T-helper 2 cell (primary cell): ENCODE measurements around the gene SAMD9L.
A peak's percentile ranks its signal among the peaks of the same experiment; 100 is the strongest.
"Not testable (repeated sequence)": the region's sequence is repeated elsewhere in the genome, so short reads cannot be mapped to it uniquely, and the experiment has no call there.

Experiments
- DNase-seq, 5 experiments: peaks; one replicate each; pipeline versions ENCODE4 v3.0.0 to v3.0.0-alpha.2; 2012 to 2022

The SAMD9L gene

DNA sequence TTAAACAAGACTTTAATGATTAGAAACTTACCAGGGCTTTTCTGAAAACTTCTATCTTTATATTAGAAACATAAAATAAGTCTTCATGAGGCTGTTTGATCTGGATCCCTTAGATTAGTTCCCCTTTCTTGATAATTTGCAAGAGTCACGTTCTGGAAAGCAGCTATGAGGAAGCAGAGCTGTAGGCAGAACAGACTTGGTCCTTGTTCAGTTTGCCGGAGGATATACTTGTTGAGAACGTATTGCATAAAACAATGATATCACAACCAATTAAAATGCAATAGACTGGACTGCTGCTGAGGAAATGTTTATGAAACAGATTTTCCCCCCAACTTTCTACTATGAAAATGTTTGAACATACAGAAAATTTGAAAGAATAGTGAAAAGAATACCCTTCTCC is 2.8 kb downstream of the SAMD9L start:
- no peak for DNase-seq

DNA sequence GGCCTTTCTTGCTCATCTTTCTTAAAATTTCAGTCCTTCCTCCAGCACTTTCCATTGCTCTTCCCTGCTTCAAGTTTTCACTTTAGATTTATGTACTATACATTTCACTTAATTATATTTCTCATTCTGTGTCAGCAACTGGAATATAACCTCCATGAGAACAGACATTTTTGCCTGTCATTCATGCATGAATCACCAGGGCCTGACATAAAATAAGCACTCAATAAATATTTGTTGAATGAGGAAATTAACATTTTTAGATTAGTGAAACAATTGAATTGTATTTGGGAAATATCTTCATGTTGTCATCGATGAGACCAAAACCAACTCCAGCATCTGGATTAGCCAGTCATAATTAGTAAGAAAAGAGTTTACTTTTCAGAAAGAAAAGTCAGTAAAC is 6.1 kb downstream of the SAMD9L start:
- no peak for DNase-seq

GRCh38 chr7:93140582-93141191 is 7.5 kb downstream of the SAMD9L start:
- DNase-seq: no peak

DNA sequence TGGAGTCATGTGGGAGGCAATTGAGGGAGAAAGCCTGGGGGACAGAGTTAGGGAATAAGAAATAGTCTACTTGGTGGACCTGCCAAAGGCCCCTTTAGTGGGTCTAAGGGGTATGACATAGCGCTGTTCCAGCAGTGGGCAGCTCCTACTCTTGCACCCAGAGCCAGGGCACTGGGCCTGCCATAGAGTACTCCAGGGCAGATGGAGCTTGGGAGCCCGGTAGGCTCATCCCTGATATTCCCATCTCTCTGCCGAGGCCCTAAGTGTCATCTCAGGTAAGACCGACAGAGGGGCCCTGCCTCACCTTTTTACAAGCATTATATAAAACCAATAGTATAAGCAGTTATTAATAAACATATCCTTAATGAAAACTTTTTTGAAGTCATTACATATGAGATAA is 9.6 kb downstream of the SAMD9L start:
- no peak for DNase-seq

- no peak for DNase-seq
These were observed 15.2 kb downstream of the SAMD9L start for GRCh38 chr7:93133005-93133404.

- DNase-seq: no peak
These were observed 16.0 kb downstream of the SAMD9L start for GRCh38 chr7:93132216-93132615.

GRCh38 chr7:93126954-93127353 is 21.2 kb downstream of the SAMD9L start:
- DNase-seq: not testable (repeated sequence)

GRCh38 chr7:93123532-93123931 is 24.7 kb downstream of the SAMD9L start:
- not testable (repeated sequence) for DNase-seq

DNA sequence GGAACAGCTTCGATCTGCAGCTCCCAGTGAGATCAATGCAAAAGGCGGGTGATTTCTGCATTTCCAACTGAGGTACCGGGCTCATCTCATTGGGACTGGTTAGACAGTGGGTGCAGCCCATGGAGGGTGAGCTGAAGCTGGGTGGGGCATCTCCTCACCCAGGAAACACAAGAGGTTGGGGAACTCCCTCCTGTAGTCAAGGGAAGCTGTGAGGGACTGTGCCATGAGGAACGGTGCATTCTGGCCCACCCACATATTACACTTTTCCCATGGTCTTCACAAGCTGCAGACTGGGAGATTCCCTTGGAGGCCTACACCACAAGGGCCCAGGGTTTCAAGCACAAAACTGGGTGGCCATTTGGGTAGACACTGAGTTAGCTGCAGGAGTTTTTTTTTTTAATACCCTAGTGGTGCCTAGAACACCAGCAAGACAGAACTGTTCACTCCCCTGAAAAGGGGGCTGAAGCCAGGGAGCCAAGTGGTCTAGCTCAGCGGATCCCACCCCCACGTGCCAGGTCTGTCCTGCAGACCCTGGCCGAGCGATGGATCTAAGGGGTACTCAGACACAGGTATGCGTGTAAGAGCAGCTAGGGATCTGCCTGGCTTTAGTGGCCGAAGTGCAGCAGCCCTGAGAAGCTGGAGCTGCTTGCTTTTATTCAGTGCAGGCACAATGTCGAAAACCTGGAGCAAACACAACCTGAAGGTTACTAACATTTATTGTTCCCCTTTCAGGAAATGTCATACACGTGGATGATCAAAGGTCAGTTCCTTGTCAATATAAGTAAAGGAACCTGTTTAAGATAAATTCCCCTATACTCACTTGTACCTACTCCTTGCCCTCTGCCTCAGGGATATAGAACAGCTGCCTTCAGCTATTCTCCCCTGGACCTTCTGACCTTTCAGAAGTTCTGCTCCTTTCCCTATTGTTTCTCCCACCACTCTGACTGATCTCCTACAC is 27.3 kb downstream of the SAMD9L start:
- no peak for DNase-seq

- no peak for DNase-seq
These were observed 28.8 kb downstream of the SAMD9L start for GRCh38 chr7:93119191-93119905.

DNA sequence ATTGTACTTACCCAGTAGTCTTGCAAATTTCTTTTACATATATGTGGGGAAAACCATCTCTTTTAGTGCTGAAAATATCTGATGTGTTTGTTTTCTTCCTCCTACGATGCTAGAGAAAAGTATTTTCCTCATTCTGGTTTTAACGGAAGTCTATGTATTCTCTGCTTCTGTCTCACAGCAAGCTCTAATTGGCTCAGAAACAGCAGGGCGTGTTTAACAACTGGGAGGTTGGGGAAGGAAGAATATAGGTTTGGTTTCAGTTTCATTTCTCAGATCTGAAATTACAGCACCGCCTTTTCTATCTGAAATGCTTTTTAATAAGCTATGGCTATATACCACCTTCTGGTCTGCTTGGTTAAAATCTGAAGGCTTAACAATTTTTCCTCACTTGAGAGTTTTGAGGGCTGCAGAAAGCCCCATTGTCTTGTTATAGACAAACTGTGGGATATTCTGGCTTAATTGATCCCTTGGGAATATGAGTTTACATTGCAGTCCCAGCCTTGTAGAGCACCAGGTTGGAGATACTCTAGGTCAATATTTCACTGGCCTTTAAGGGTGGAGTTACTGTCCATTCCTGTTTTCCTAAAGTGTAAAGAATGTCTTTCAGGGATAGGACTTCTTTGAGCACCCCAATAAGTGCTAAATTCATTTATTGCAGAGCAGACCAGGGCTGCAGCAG is 30.2 kb downstream of the SAMD9L start, which contains the start of gene SAMD9:
SAMD9 (minus strand) TSS at position 128 of the 679 bp plus-strand sequence. CDS start 11,882 bp downstream, outside the sequence.
- DNase-seq: peak in 4 of 5 experiments; percentile 6 to 93 (median 57)

DNA sequence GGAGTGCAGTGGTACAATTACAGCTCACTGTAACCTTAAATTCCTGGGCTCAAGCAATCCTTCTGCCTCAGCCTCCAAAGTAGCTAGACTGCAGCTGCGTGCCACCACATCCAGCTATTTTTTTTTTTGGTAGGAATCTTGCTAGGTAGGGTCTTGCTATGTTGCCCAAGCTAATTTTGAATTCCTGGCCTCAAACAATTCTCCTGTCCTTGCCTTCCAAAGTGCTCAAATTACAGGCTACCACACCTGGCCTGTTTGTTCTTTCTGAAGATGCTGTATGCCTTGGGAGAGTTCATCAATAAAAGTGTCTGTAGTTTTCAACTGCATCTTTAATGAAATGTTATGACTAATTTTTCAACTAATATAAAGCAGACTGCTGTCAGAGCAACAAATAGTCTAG is 30.9 kb downstream of the SAMD9L start:
- DNase-seq: peak in 1 of 5 experiments; percentile 12

GRCh38 chr7:93115796-93116195 is 32.4 kb downstream of the SAMD9L start:
- peak in 1 of 5 experiments; percentile 21 for DNase-seq

GRCh38 chr7:93108003-93108402 is 40.2 kb downstream of the SAMD9L start:
- no peak for DNase-seq

- no peak for DNase-seq
These were observed 50.8 kb downstream of the SAMD9L start for GRCh38 chr7:93097388-93097787.

- DNase-seq: peak in 1 of 5 experiments; percentile 44
These were observed 55.3 kb downstream of the SAMD9L start for GRCh38 chr7:93092757-93093370.
